ENCODE data around the gene INTS11. TPM values are rescaled to one million over a fixed set of nuclear protein-coding genes. Genes with fewer than 3 reads are reported as not detected.
"Not testable (repeated sequence)": the region's sequence is repeated elsewhere in the genome, so short reads cannot be mapped to it uniquely, and the experiment has no call there.

INTS11 gene
- total RNA-seq, 1 donor from 2014 or later, result 129 TPM

- intact Hi-C loops (cut with micrococcal nuclease), result no loop called here
These were observed 6.9 kb upstream of the INTS11 start, which contains the start of gene TAS1R3 for GRCh38 chr1:1331068-1331965. Gene TAS1R3 (plus strand): TSS chr1:1331280. CDS start chr1:1331346, 66 bp downstream.

DNA sequence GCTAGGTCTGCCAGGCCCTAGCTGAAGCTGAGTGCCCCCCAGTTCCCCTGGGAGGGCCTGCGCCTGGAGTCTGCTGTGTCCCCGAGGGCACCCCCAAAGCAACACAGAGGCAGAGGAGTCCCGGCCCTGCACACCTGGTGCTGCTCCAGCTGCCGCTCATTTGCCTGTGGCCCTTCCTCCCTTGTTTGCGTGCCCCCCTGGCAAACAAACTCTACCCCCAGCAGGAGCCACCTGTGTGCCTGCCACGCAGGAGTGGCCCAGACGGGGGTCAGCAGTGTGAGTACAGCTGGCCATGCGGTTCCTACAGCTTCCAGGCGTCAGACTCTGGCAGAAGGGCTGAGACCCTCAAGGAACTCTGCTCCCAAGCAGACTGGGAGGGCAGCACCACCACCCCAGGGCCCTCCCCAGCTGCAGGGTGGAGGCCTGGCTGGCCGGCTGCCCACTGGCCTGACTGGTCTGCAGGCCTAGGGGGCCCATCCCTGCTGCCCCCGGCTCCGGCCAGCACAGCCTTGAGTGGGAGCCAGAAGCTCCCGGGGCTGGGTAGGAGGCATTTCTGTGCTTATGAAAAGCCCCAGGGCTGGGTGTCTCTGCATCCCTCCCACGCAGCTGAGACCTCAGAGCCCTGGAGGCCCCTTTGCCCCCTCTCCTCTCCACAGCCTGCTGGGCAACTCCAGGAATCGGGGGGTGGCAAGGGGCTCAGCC, 6.1 kb upstream of the INTS11 start:
- intact Hi-C loops (cut with micrococcal nuclease), result no loop called here

- intact Hi-C loops (cut with micrococcal nuclease), result no loop called here
These were observed 5.1 kb upstream of the INTS11 start for GRCh38 chr1:1329304-1330210.

- intact Hi-C loops (cut with micrococcal nuclease), result no loop called here
These were observed 3.8 kb upstream of the INTS11 start for GRCh38 chr1:1328254-1328653.

DNA sequence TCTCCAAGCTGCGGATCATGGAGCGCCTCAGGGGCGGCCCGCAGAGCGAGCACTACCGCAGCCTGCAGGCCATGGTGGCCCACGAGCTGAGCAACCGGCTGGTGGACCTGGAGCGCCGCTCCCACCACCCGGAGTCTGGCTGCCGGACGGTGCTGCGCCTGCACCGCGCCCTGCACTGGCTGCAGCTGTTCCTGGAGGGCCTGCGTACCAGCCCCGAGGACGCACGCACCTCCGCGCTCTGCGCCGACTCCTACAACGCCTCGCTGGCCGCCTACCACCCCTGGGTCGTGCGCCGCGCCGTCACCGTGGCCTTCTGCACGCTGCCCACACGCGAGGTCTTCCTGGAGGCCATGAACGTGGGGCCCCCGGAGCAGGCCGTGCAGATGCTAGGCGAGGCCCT, 2.8 kb upstream of the INTS11 start:
- intact Hi-C loops (cut with micrococcal nuclease), result no loop called here

GRCh38 chr1:1326075-1326605, 1.7 kb upstream of the INTS11 start:
- intact Hi-C loops (cut with micrococcal nuclease), result no loop called here

GRCh38 chr1:1325288-1326074, 1.0 kb upstream of the INTS11 start:
- intact Hi-C loops (cut with micrococcal nuclease), result loop anchor here (2.0 kb wide), 1 partner anchor 23 kb away; the partner anchor contains the start of gene DVL1

GRCh38 chr1:1324084-1324523, 356 bp downstream of the INTS11 start:
- intact Hi-C loops (cut with micrococcal nuclease), result loop anchor here (1.0 to 2.0 kb wide), 5 partner anchors 16 to 208 kb away; partner anchors contain the start of genes AURKAIP1, C1orf159, CCNL2 and DVL1

DNA sequence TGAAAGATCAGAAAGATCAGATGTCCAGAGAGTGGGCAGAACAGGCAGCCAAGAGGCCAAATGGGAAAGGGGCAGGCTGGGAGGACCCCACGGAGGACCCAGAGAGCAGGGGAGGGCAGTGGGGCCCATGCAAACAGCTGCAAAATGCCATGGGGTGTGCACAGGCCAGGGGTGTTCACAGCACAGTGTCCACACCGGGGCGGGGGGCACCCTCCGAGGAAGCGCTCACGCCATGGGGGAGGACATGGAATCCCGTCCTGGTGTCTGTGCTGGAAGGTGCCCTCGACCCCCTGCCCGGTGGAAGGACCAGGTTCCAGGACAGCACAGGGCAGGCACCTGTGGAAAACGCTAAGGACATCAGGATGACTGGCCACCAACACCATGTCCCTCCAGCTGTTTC, 1.5 kb downstream of the INTS11 start:
- intact Hi-C loops (cut with micrococcal nuclease), result no loop called here

- intact Hi-C loops (cut with micrococcal nuclease), result no loop called here
These were observed 2.0 kb downstream of the INTS11 start for GRCh38 chr1:1322418-1322817.

- intact Hi-C loops (cut with micrococcal nuclease), result no loop called here
These were observed 3.0 kb downstream of the INTS11 start for GRCh38 chr1:1321477-1321876.

- intact Hi-C loops (cut with micrococcal nuclease), result no loop called here
These were observed 3.6 kb downstream of the INTS11 start for GRCh38 chr1:1320666-1321448.

GRCh38 chr1:1319646-1319941, 4.9 kb downstream of the INTS11 start:
- intact Hi-C loops (cut with micrococcal nuclease), result no loop called here

- intact Hi-C loops (cut with micrococcal nuclease), result no loop called here
These were observed 5.4 kb downstream of the INTS11 start for GRCh38 chr1:1318777-1319645.

- intact Hi-C loops (cut with micrococcal nuclease), result no loop called here
These were observed 6.3 kb downstream of the INTS11 start for GRCh38 chr1:1318131-1318652.

DNA sequence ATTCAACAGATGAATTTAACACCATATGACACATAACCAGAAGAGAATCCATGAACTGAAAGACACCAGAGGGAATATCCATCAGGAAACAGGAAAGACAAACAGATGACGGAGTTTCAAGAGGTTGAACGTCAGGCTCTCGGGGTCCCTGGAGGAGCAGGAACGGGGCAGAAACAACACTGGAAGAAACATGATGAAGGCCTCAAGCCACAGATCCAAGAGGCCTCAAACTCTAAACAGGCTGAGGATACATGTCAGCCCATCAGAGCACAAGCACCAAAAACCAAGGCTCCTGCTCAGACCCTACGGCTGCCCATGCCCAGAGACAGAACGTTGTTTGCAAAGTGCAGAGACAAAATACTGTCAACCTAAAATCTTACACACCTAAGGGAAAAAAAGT, 7.0 kb downstream of the INTS11 start:
- intact Hi-C loops (cut with micrococcal nuclease), result no loop called here

DNA sequence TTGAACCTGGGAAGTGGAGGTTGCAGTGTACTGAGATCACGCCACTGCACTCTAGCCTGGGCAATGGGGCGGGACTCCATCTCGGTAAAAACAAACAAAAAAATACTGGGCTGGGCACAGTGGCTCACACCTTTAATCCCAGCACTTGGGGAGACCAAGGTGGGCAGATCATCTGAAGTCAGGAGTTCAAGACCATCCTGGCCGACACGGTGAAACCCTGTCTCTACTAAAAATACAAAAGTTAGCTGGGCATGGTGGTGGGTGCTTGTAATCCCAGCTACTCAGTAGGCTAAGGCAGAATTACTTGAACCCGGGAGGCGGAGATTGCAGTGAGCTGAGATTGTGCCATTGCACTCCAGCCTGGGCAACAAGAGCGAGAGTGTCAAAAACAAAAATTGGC, 8.3 kb downstream of the INTS11 start:
- intact Hi-C loops (cut with micrococcal nuclease), result not testable (repeated sequence)

- intact Hi-C loops (cut with micrococcal nuclease), result no loop called here
These were observed 9.0 kb downstream of the INTS11 start for GRCh38 chr1:1315435-1315954.

Measured in T-helper 1 cell treated with Interleukin-12 subunit alpha and Interleukin-12 subunit beta and Interleukin-4 antibody, amounts not matched to agents 30 ng/mL and 1 ng/mL, for 36 hours (primary cell).